GM18526 (cell line): Measurements from ENCODE around the gene NXF1.
A peak's percentile ranks its signal among the peaks of the same experiment; 100 is the strongest.

ENCODE experiments used
- POLR2A ChIP-seq: IDR thresholded peaks from 3 replicates; pipeline ENCODE4 v1.6.1; 2011; ENCODE audit not compliant: insufficient read length; ENCODE audit errors: extremely low read depth

The NXF1 gene

GRCh38 chr11:62771144-62772021 lies 33.9 kb downstream of the NXF1 start, which contains the start of gene TAF6L:
Gene TAF6L (plus strand): TSS chr11:62771396. CDS start chr11:62775784, 4,388 bp downstream.
- TF ChIP-seq POLR2A, result peak; percentile 57

GRCh38 chr11:62770778-62771143 lies 34.5 kb downstream of the NXF1 start:
- TF ChIP-seq POLR2A, result no peak

GRCh38 chr11:62757846-62758788 lies 47.1 kb downstream of the NXF1 start:
- no peak for TF ChIP-seq POLR2A

- no peak for TF ChIP-seq POLR2A
Measured at GRCh38 chr11:62755086-62755615, 50.1 kb downstream of the NXF1 start.

- TF ChIP-seq POLR2A, result peak; percentile 65
Measured at GRCh38 chr11:62753736-62754603, 51.3 kb downstream of the NXF1 start, which contains the start of gene ZBTB3. Gene ZBTB3 (minus strand): TSS chr11:62754160. CDS start chr11:62753664, 496 bp downstream.

- no peak for TF ChIP-seq POLR2A
Measured at GRCh38 chr11:62752994-62753735, 52.1 kb downstream of the NXF1 start.

GRCh38 chr11:62752177-62752785 lies 53.0 kb downstream of the NXF1 start:
- no peak for TF ChIP-seq POLR2A

GRCh38 chr11:62747475-62748160 lies 57.6 kb downstream of the NXF1 start:
- TF ChIP-seq POLR2A, result no peak
